Ammon's horn (tissue), 1 donor: Measurements from ENCODE around the gene TRH.
"Not testable (repeated sequence)": the region's sequence is repeated elsewhere in the genome, so short reads cannot be mapped to it uniquely, and the experiment has no call there.

Experiments used
- DNase-seq: peaks from one replicate; pipeline ENCODE4 v3.0.0-alpha.2; 2016; ENCODE audit warnings: low spot score

TRH gene

DNA sequence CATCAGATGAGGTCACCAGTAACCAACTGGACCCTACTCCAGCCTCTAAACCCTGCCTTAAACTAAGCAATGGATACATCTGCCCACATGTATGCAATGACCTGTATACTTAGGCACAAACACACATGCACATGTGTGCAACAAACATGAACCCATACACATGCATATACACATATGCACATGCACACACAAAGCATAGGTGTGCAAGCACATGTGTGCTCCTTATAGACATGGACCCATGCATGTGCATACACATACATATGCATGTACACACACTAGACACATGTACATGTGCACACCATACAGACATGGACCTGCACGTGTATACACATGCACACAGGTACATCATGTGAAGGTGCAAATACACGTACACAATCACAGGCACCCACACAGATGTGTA, 8.6 kb upstream of the TRH start:
- no peak for DNase-seq

DNA sequence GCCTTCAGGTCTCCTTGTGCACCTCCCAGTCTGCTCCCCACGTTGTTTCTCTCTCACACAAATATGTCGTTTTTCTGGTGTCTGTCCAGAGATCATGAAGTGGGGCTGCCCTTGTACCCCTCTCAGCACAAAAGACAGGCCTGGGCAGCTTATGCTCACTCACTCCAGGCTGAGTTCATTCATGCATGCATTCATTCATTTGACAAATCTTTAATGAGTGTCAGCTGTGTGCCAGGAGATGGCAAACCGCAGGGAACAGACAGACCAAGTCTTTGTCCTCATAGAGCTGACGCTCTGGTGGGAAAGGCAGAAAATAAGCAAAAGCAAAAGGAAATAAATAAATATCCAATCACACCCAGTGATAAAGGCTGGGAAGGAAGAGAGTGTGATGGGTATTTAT, 7.6 kb upstream of the TRH start:
- DNase-seq, result no peak

GRCh38 chr3:129967761-129968160, 6.8 kb upstream of the TRH start:
- DNase-seq, result no peak

DNA sequence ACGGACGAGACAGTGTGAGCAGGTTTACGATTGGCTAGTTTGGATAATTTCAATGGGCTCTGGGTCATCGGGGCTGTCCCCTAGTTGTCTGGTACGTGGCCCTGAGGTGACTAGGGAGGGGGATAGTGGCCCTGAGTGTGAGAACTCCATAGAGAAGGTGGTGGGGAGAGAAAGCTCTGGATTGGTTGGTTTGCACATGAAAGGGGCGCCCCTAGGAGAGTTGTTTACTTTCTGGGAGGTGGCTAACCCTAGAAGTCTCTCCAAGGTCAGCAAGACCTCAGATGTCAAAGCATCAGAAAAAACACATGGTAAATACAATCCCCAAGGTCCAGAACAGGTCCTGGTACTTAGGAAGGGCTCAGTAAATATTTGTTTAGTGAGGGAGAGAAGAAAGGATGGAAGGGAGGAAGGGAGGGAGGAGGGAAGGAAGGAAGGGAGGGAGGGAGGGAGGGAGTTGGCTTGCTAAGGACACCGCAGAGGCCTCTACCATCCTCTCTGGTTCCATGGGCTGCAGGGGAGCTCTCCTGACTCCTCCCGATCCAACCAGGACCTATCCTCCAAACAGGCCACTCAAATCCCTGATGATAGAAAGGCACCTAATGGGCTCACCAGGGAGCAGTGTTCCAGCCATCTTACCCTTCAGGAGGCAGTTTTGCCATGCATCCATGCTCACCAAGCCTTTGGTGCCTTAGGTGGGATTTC, 3.0 kb upstream of the TRH start:
- no peak for DNase-seq

GRCh38 chr3:129972301-129972700, 2.2 kb upstream of the TRH start:
- DNase-seq, result no peak

- no peak for DNase-seq
Observed at GRCh38 chr3:129973853-129974563, 512 bp upstream of the TRH start.

DNA sequence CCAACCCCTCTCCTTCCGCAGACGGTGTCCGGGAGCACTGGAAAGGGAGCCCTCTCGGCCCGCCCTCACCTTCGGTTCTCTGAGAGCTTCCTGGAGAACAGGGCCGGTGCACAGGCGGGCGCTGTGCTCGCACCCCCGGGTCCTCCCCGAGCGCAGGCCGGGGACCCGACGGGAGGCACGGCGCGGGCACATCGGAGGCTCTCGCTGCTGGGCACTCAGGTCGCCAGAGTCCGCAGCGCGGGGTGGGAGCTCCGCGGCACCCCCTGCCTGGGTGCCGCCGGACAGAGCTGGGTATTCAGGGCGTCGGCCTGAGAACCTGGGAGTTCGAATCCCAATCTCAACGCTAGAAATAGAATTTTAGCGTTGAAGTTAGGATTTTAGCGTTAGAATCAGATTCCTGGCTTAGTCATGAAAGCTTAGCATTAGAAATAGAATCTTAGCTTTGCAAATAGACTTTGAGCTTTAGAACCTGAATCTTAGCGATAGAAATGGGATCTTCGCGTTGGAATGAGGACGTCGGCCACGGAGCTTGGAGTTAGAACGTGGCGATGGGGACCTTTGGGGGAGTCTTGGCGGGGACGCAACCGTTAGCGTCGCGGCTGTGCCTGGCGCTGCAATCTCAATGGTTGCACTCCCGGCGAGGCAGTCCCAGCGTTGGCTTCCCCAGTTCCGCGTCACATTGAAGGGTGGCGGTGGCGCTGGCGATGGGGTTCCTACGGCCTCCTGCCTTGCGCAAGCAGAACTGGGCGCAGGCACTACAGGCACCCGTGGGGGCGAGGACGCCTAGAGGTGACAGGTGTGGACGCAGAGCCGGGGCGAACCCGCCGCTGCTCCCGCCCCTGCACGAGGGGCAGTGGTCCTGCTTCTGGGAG, 549 bp downstream of the TRH start:
- DNase-seq, result peak; percentile 20

DNA sequence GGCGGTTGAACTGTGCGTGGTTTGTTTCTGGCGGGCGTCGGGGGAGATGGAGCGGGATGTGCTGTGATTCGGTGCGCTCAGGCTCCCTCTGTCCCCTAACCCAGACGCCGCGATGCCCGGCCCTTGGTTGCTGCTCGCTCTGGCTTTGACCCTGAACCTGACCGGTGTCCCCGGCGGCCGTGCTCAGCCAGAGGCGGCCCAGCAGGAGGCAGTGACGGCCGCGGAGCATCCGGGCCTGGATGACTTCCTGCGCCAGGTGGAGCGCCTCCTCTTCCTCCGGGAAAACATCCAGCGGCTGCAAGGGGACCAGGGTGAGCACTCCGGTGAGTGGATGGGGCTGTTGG, 1.2 kb downstream of the TRH start:
- DNase-seq, result no peak

- DNase-seq, result no peak
Observed at GRCh38 chr3:129976286-129976685, 1.8 kb downstream of the TRH start.

DNA sequence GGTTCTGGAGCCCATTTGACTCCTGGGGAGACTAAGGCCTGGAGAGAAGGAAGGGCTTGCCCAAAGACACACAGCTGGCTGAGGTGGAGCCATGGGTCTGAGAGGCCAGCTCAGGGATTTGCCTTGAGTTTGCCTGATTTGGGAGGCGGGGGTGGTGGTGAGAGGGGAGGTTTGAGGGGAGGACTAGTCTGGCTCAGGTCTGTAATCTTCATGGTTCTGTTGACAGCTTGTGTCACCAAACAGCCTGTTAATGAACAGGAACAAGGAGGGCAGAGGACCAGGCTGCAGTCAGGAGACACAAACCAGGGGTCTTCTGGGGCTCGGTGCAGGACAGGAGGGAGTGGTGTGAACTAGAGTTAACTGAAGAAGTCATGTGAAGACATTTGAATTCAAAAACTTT, 3.6 kb downstream of the TRH start:
- DNase-seq, result no peak

- DNase-seq, result no peak
Observed at GRCh38 chr3:129979905-129980304, 5.4 kb downstream of the TRH start.

GRCh38 chr3:129983561-129983960, 9.0 kb downstream of the TRH start:
- no peak for DNase-seq

GRCh38 chr3:129984125-129984524, 9.6 kb downstream of the TRH start:
- DNase-seq, result no peak

DNA sequence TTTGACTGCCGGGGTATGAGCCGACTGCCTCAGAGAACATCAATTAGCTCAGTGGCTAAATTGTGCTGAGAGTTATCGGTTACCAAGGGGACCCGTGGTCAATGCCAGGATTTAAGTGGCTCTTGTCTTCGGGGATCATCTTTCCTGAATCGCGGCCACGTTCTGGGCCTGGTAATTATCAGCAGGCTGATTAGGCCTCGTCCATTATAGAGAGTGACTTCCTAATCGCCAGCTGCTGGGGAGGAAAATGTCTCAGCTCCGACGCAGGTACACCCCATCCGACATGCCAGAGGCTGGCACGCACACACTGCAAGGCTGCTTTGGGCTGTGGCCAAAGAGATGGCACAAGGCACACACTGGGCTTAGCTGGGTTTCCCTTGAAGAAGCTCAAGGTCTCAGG, 10.6 kb downstream of the TRH start:
- DNase-seq, result no peak

DNA sequence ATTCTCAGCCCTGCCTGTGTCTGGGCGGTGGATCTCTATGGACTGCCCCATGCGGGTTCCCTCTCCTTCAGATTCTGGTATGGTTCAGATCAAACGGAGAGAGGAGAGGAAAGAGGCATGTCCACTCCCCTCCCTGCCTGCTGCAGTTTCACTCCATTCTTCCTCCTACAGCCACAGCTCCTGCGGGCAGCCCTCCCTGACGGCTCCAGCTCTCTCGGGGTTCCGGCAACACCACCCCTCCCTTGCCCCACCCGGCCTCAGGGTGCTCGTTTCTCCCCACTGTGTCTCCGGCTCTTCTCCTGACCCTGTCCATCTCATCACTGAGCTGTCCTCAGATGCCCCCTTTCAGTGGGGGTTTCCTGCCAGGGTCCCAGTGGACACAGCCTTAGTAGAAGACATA, 13.9 kb downstream of the TRH start:
- DNase-seq, result no peak

GRCh38 chr3:129989414-129989813, 14.9 kb downstream of the TRH start:
- no peak for DNase-seq

GRCh38 chr3:129992781-129993180, 18.3 kb downstream of the TRH start:
- no peak for DNase-seq

GRCh38 chr3:129994883-129995559, 20.5 kb downstream of the TRH start:
- peak; percentile 12 for DNase-seq

GRCh38 chr3:129996073-129996472, 21.6 kb downstream of the TRH start:
- no peak for DNase-seq

- DNase-seq, result not testable (repeated sequence)
Observed at GRCh38 chr3:129999176-129999575, 24.7 kb downstream of the TRH start.

GRCh38 chr3:130002666-130003598, 28.4 kb downstream of the TRH start:
- peak; percentile 15 for DNase-seq
